DMS 273 (cell line): ENCODE measurements around the gene GDF10.
A peak's percentile ranks its signal among the peaks of the same experiment; 100 is the strongest.

Experiments used
- DNase-seq: peaks from one replicate; lab custom pipeline; 2025; ENCODE audit not compliant: unreplicated experiment; lab: John Stamatoyannopoulos, UW

Gene GDF10

GRCh38 chr10:47312663-47312995, 12.6 kb downstream of the GDF10 start:
- no peak for DNase-seq

GRCh38 chr10:47314416-47314970, 14.5 kb downstream of the GDF10 start:
- DNase-seq = no peak

- DNase-seq = no peak
Measured at GRCh38 chr10:47315421-47315820, 15.4 kb downstream of the GDF10 start.

DNA sequence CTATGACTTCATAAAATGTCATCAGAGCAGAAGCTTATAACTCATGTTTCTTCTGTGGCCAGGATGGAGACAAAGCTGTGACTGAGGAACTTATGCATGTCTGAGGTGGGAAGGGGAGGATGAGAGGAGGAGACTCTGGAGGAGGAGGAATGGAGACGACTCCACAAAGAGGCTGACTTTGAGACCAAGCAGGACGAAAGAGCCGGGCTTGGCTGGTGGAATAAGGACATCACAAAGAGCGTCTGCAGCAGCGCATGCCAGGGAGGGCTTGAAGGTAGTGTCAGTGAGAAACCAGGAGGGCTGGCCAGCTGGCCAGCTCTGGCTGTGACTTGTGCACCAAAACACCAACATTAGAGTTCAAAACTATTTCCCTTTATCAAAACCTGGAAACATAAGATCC, 16.1 kb downstream of the GDF10 start:
- no peak for DNase-seq

GRCh38 chr10:47317251-47317650, 17.3 kb downstream of the GDF10 start:
- DNase-seq = no peak

DNA sequence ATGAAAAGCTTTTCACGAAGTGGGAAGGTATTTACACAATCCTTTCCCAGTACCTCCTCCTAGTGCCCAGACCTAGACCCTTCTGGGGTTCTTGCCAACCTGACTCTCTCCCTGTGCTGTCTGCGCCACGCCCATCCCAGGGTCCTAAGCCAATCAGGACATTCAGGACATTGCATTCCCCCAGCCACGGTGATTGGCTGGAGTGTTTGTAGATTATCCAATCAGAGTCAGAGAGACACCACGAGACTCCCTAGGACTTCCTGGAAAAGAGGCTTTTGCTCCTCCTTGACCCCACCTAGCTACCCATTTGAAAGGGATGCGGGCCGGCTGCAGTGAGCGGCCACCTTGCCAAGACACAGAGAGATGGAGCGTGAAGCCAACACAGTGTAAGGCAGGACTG, 18.7 kb downstream of the GDF10 start:
- DNase-seq = peak; percentile 12

DNA sequence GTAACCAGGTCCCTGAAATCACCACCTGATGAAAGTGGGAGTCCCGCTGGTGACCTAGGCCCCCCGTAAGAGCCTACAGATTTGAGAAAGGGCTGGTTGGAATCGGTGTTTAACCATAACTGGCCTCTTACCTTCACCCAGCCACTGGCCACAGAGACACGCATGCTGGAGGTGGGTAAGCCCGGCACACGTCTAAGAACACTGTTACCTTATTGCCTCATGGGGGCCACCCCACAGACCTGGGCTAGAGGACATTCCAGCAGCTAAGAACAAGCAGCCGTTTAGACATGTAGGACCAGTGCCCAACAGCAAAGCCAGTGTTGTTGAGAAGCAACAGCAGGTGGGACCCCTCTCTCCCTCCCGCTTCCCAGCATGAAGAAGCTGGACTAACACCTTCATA, 19.8 kb downstream of the GDF10 start:
- no peak for DNase-seq

DNA sequence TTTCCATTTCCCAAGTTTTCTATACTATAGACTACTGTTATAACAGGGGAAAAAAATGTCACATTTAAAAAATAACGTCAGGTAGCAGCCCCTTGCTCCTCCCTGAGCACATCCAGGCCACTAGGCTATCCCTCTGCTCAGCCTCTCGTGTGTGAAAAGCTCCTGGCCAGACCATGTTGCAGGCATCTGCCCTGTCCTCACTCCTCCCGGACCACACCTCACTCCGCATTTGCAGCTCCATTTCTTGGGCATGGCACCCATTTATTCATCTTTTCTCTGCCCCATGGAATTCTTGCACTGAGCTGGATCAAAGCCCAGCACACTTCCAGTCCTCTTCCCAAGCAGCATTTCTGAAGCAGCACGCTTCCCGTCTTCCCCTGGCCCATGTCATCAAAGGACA, 20.8 kb downstream of the GDF10 start:
- no peak for DNase-seq

GRCh38 chr10:47321521-47322195, 21.7 kb downstream of the GDF10 start:
- DNase-seq = no peak

GRCh38 chr10:47322300-47323061, 22.5 kb downstream of the GDF10 start, which contains the start of gene GDF2:
Gene GDF2, plus strand, starts transcription at chr10:47322454. Its CDS starts 215 bp downstream, at chr10:47322669.
- no peak for DNase-seq

DNA sequence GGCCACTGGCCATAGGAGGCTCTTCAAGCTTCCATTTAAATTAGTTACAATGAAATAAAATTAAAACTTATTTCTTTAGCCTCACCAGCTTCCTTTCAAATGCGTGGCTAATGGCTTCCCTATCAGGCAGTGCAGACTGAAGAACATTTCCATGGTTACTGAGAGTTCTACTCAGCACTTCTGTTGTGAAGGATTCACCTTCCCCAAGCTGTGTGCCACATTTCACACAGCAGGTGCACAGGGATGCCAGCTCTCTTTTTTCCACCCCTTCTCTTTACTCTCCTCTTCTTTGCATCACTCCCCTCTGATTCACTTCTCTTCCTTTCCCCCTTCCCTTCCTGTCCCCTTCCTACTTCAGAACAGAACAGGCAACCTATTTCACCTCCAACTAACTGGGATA, 23.1 kb downstream of the GDF10 start:
- no peak for DNase-seq

GRCh38 chr10:47323636-47324296, 23.8 kb downstream of the GDF10 start:
- DNase-seq = no peak

DNA sequence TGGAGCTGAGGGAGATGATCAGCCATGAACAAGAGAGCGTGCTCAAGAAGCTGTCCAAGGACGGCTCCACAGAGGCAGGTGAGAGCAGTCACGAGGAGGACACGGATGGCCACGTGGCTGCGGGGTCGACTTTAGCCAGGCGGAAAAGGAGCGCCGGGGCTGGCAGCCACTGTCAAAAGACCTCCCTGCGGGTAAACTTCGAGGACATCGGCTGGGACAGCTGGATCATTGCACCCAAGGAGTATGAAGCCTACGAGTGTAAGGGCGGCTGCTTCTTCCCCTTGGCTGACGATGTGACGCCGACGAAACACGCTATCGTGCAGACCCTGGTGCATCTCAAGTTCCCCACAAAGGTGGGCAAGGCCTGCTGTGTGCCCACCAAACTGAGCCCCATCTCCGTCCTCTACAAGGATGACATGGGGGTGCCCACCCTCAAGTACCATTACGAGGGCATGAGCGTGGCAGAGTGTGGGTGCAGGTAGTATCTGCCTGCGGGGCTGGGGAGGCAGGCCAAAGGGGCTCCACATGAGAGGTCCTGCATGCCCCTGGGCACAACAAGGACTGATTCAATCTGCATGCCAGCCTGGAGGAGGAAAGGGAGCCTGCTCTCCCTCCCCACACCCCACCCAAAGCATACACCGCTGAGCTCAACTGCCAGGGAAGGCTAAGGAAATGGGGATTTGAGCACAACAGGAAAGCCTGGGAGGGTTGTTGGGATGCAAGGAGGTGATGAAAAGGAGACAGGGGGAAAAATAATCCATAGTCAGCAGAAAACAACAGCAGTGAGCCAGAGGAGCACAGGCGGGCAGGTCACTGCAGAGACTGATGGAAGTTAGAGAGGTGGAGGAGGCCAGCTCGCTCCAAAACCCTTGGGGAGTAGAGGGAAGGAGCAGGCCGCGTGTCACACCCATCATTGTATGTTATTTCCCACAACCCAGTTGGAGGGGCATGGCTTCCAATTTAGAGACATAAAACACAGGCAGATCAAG, 25.6 kb downstream of the GDF10 start:
- DNase-seq = no peak

DNA sequence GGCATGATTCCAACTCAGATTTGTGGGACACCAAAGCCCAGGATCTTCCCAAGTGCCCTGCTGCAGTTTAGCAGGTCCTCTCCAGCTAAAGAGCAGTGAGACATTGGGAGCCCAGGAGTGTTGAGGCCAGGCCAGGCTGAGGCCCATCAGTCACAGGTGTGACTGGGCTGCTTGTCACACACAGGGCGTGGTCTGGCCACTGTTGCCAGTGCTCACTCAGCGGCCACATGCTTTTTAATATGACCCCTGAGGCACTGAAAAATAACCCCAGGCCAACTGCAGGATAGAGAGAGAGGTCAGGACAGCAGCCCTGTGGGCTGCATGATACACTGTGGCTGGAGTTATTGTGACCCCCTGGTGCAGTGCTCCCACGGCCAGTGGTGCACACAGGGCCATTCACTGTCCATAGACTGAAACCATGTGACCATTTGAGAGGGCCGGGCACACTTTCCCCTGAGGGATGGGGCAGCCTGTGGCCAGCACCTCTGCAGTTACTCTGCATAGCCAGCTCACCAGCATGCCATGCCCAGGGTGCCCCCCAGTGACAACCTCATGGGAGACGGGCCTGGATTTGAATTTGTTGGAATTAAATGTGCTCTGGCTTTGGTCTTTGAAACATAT, 26.4 kb downstream of the GDF10 start:
- DNase-seq = no peak

DNA sequence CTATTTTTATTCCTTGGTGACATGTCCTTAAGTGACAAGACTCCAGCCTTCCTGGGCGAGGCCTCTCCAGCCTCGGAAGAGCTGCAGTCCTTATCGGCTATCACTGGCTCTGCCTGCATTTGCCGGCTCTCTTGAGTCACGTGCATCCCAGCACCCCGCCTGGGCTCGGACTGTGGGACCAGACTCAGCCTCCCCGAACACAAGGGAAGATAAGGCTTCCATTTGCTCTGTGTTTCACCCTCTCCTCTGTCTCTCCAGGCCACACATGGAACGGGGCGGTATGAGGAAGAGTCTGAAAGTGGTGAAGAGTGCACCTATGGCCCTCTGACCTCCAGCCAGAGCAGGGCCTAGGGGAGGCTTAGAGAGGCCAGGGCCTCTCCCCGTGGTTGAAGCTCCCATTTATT, 26.9 kb downstream of the GDF10 start:
- DNase-seq = no peak

- DNase-seq = no peak
Measured at GRCh38 chr10:47329855-47330254, 29.9 kb downstream of the GDF10 start.

DNA sequence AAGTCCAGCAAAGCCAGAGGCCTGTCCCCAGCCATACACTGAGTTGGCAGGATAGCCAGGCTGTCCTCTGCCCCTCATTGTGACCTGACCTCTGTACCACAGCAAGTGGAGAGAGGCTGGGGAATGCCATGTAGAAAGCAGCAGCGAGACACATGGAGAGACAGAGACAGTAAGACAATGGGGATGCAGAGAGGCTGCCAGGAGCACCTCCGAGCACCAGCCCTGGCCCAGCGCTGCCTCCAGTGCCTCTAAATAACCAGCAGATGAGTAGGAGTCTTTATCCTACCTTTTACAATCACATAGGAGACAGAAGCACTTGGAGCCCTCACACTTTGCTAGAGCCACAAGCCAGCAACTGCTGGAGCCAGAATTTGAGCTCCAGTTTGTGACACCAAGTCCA, 30.4 kb downstream of the GDF10 start:
- no peak for DNase-seq

DNA sequence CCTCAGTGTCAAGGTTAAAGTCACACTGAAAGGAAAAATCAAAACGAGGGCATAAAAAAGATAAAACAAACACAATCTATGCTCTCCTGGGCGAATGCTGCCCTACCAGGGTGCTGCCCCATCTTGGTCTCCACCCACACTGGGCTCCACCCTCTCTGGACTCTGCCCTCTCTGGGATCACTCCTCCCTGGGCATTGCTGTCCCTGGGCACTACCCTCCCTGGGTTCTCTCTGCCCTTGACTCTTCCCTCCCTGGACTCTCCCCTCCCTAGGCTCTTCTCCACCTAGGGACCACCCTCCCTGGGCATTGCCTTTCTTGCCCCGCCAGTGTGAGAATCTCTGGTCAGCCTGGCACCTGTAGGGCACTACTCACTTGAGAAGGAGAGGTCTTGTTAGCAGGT, 30.8 kb downstream of the GDF10 start:
- no peak for DNase-seq

DNA sequence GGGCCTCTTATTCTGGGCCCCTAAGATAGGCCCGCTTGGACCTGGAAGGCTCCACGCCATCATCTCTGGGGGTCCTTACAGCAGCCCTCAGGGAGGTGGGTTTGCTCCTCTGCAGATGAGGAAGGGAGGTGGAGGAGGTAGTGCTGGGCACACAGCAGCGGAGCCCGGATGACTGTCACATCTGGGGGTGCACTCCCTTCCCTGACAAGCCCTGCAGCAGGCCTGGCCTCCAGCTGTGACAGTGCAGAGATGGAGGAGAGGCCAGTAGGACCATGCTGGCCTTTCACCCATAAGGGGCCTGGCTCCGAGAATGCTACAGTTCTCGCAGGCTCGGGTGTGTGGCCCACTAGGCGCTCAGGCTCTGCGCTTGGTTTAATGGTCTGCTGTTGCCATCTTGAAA, 31.5 kb downstream of the GDF10 start:
- no peak for DNase-seq

DNA sequence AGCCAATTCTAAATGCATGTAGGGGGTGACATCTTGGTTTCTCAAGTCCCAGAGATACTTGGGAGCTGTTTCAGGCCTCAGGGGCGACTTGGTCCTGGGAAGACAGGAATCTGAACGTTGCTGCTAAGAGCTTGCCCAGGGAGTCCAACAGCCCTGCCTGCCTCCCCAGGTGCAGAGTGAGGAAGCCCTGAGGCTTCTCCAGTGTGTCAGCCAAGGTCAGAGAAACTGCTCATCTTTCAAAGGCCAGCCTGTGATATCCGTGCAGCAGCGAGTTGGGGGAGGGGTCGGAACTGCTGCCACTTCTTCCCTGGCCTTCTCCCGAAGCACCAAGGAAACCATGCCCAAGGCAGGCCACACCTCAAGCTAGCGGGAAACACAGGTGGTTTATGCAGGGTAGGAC, 32.0 kb downstream of the GDF10 start:
- DNase-seq = no peak
